Upper lobe of left lung (tissue), 4 donors: ENCODE results near the gene SNRPD2.
A peak's percentile ranks its signal among the peaks of the same experiment; 100 is the strongest.

Experiments used
- EP300 ChIP-seq, 4 donors: sonication (generic); formaldehyde crosslinking; IDR thresholded peaks; one replicate each; pipeline ENCODE4 v1.5.1; 2017; ENCODE audit warnings: antibody characterized with exemption in 4 of 4, control low read depth in 2 of 4
- POLR2A ChIP-seq, 4 donors: fragments of 450-650 bp; IDR thresholded peaks; one replicate each; pipeline ENCODE4 v1.5.1; 2016 to 2017; ENCODE audit warnings: antibody characterized with exemption in 4 of 4, mild to moderate bottlenecking in 2 of 4
- POLR2AphosphoS5 ChIP-seq, 2 donors: sonication (generic); formaldehyde crosslinking; IDR thresholded peaks; one replicate each; pipeline ENCODE4 v1.5.1; 2017; ENCODE audit warnings: antibody characterized with exemption in 2 of 2
- TF ChIP-seq, protein P1 (sequence below), 6 experiments: fragments of 450-650 bp in 4 of 6; fragments of 200-600 bp in 2 of 6; sonication (generic) in 2 of 6; IDR thresholded peaks; one replicate each; pipeline ENCODE4 v1.5.1; 2016 to 2019; ENCODE audit warnings: antibody characterized with exemption in 6 of 6

- TF ChIP-seq, protein P1, sequence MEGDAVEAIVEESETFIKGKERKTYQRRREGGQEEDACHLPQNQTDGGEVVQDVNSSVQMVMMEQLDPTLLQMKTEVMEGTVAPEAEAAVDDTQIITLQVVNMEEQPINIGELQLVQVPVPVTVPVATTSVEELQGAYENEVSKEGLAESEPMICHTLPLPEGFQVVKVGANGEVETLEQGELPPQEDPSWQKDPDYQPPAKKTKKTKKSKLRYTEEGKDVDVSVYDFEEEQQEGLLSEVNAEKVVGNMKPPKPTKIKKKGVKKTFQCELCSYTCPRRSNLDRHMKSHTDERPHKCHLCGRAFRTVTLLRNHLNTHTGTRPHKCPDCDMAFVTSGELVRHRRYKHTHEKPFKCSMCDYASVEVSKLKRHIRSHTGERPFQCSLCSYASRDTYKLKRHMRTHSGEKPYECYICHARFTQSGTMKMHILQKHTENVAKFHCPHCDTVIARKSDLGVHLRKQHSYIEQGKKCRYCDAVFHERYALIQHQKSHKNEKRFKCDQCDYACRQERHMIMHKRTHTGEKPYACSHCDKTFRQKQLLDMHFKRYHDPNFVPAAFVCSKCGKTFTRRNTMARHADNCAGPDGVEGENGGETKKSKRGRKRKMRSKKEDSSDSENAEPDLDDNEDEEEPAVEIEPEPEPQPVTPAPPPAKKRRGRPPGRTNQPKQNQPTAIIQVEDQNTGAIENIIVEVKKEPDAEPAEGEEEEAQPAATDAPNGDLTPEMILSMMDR (IDR thresholded peaks at IDR 0.05) = no peak
- peak; percentile 91 for TF ChIP-seq POLR2AphosphoS5 (IDR thresholded peaks at IDR 0.05)
- peak in 2 of 4 donors; percentile 39 to 85 for TF ChIP-seq POLR2A (IDR thresholded peaks at IDR 0.05)
- TF ChIP-seq EP300 (IDR thresholded peaks at IDR 0.05) = peak in 1 of 4 donors; percentile 11
Measured at GRCh38 chr19:45730368-45731288, 38.9 kb upstream of the SNRPD2 start, which contains the start of gene FBXO46.
